ENCODE measurements around the gene ERVMER34-1.

Gene ERVMER34-1

GRCh38 chr4:52718123-52718522 lies 33.1 kb downstream of the ERVMER34-1 start:
- DNase-seq: no peak

GRCh38 chr4:52716364-52717151 lies 34.7 kb downstream of the ERVMER34-1 start:
- DNase-seq: no peak

GRCh38 chr4:52715914-52716313 lies 35.3 kb downstream of the ERVMER34-1 start:
- DNase-seq: no peak

GRCh38 chr4:52715255-52715897 lies 35.8 kb downstream of the ERVMER34-1 start:
- no peak for DNase-seq

GRCh38 chr4:52714597-52715254 lies 36.5 kb downstream of the ERVMER34-1 start:
- DNase-seq: no peak

- no peak for DNase-seq
Observed at GRCh38 chr4:52713456-52713937, 37.7 kb downstream of the ERVMER34-1 start.

GRCh38 chr4:52712251-52713130 lies 38.7 kb downstream of the ERVMER34-1 start:
- peak; percentile 96 for DNase-seq

GRCh38 chr4:52711834-52712250 lies 39.4 kb downstream of the ERVMER34-1 start:
- DNase-seq: no peak

GRCh38 chr4:52711272-52711671 lies 40.0 kb downstream of the ERVMER34-1 start:
- DNase-seq: no peak

- DNase-seq: no peak
Observed at GRCh38 chr4:52709155-52709554, 42.1 kb downstream of the ERVMER34-1 start.

GRCh38 chr4:52704661-52705060 lies 46.6 kb downstream of the ERVMER34-1 start:
- no peak for DNase-seq

GRCh38 chr4:52704133-52704532 lies 47.1 kb downstream of the ERVMER34-1 start:
- DNase-seq: no peak

GRCh38 chr4:52701207-52701606 lies 50.0 kb downstream of the ERVMER34-1 start:
- no peak for DNase-seq

GRCh38 chr4:52694936-52695335 lies 56.3 kb downstream of the ERVMER34-1 start:
- DNase-seq: no peak

- no peak for DNase-seq
Observed at GRCh38 chr4:52693492-52693891, 57.7 kb downstream of the ERVMER34-1 start.
